ENCODE data around the gene POU4F1. TPM values are rescaled to one million over a fixed set of nuclear protein-coding genes. Genes with fewer than 3 reads are reported as not detected.

Gene POU4F1
- total and polyA plus RNA-seq, 10 donors = 0.03 to 0.17 (median 0.08) TPM; not detected in 6

DNA sequence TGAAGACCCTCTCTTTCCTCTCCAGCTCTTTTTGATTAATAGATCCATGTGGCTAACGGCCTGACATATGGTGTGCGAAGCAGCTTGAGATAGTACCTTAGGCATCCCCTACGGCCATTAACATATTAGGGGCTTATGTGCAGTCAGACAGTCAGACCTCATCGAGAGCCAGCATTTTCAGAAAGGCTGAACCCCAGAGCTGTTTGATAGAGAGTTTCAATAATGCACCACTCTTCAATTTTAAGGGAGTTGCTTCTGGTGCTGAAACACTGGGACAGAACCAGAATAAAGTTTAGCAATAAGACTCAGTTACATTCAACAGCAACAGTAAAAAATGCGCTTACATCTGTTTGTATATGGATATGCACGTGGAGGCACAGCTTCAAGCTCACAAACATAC is 10.8 kb downstream of the POU4F1 start:
- H3K27me3 ChIP-seq (replicated peaks in 1 of 7) = peaks cover 11 to 100% (median 93%) of the 10 kb centered on the region in 7 donors
- TF ChIP-seq POLR2A (IDR thresholded peaks at IDR 0.05) (no peak), POLR2AphosphoS5 (IDR thresholded peaks at IDR 0.05) (no peak)
- TF ChIP-seq, protein P1, sequence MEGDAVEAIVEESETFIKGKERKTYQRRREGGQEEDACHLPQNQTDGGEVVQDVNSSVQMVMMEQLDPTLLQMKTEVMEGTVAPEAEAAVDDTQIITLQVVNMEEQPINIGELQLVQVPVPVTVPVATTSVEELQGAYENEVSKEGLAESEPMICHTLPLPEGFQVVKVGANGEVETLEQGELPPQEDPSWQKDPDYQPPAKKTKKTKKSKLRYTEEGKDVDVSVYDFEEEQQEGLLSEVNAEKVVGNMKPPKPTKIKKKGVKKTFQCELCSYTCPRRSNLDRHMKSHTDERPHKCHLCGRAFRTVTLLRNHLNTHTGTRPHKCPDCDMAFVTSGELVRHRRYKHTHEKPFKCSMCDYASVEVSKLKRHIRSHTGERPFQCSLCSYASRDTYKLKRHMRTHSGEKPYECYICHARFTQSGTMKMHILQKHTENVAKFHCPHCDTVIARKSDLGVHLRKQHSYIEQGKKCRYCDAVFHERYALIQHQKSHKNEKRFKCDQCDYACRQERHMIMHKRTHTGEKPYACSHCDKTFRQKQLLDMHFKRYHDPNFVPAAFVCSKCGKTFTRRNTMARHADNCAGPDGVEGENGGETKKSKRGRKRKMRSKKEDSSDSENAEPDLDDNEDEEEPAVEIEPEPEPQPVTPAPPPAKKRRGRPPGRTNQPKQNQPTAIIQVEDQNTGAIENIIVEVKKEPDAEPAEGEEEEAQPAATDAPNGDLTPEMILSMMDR (IDR thresholded peaks at IDR 0.05 in 8 of 11, conservative IDR thresholded peaks at IDR 0.05 in 3 of 11) = no peak
- no peak overlapping the region for H3K4me3 ChIP-seq
- WGBS, 5 donors = 11 to 18% (median 13%) methylated on average over 6 of the region's 6 CpGs
- peaks cover 6 to 23% (median 20%) of the 10 kb centered on the region in 6 donors for H3K4me1 ChIP-seq
- intact Hi-C loops (cut with DNase I; ENCODE audit: low total_unique reads) = no loop called here
- H3K9me3 ChIP-seq = peaks cover 0 to 21% (median 0%) of the 10 kb centered on the region in 8 donors
- H3K27ac ChIP-seq = no peak overlapping the region
- H3K36me3 ChIP-seq = no peaks in the 10 kb centered on the region
- DNase-seq = no peak

DNA sequence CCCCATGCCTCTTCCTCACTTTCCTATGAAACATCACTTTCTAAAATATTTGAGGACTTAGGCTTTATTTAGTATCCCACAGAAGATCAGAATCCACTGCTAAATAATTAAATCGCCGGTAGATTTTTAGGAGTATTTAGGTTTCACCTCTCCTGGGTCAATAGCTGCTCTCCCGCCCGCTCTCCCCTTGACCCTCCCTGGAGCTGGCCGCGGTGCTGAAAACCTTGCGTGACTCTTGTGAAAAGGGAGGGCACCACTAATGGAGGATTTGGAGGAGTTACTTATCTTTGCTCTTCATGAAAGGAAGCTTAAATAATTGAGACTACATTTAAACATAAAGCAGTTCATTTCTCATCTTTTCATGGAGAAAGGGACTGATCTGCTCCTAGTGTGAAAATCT is 14.1 kb downstream of the POU4F1 start:
- Histone ChIP-seq H3K27ac (no peak overlapping the region), H3K4me1 (no peaks in the 10 kb centered on the region), H3K36me3 (no peaks in the 10 kb centered on the region), H3K27me3 (replicated peaks in 1 of 7) (peaks cover 3 to 94% (median 86%) of the 10 kb centered on the region in 7 donors), H3K4me3 (no peak overlapping the region), H3K9me3 (no peaks in the 10 kb centered on the region)
- TF ChIP-seq POLR2AphosphoS5 (IDR thresholded peaks at IDR 0.05) (no peak), POLR2A (IDR thresholded peaks at IDR 0.05) (no peak)
- TF ChIP-seq, protein P1 (IDR thresholded peaks at IDR 0.05 in 8 of 11, conservative IDR thresholded peaks at IDR 0.05 in 3 of 11) = no peak
- 4 to 13% (median 5%) methylated on average over 7 of the region's 7 CpGs for WGBS, 5 donors
- DNase-seq = no peak
- intact Hi-C loops (cut with DNase I; ENCODE audit: low total_unique reads) = no loop called here

DNA sequence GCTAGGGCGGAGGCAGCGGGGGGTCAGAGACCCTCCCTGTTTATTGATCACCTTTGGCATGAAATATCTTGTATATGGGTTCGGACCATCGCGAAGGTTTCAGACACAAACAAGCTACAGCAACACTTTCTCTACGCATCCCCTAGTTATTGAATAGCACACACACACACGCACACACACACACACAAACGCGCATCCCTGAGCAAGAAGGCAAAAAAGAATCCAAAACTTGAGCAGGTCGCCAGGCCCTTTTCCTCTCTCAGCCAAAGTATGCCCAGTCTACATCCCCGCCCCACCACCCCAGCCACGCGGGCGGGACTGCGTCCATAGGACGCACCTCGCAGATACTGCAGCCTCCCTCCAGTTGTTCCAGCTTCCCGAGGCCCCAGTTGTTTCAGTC is 16.0 kb downstream of the POU4F1 start:
- WGBS, 5 donors = 15 to 28% (median 23%) methylated on average over 18 of the region's 18 CpGs
- H3K4me3 ChIP-seq = no peak overlapping the region
- peaks cover 3 to 87% (median 68%) of the 10 kb centered on the region in 7 donors for H3K27me3 ChIP-seq (replicated peaks in 1 of 7)
- no peaks in the 10 kb centered on the region for H3K9me3 ChIP-seq
- TF ChIP-seq POLR2AphosphoS5 (IDR thresholded peaks at IDR 0.05) (no peak), POLR2A (IDR thresholded peaks at IDR 0.05) (no peak)
- TF ChIP-seq, protein P1 (IDR thresholded peaks at IDR 0.05 in 8 of 11, conservative IDR thresholded peaks at IDR 0.05 in 3 of 11) = no peak
- no peak for DNase-seq
- H3K36me3 ChIP-seq = no peaks in the 10 kb centered on the region
- H3K27ac ChIP-seq = no peak overlapping the region
- intact Hi-C loops (cut with DNase I; ENCODE audit: low total_unique reads) = no loop called here
- no peaks in the 10 kb centered on the region for H3K4me1 ChIP-seq

DNA sequence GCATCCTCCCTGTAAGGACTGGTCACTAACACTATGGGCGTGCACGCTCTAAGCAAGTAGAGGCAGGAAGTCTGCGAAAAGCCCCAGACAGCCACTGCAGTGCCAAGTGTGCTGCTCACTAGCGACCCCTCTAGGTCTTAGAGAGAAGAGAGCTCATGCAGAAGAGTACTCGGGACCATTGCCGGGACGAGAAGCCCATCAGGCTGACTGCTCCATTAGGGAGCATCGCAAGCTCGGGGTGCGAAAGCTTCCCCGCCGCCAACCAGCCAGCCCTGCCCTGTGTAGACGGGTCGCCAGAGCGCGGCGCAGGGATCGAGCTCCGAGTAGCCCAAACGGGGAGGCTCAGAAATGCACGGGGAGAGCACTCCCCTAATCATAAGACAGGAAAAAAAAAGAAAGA is 16.6 kb downstream of the POU4F1 start:
- H3K27me3 ChIP-seq (replicated peaks in 1 of 7) = peaks cover 0 to 80% (median 61%) of the 10 kb centered on the region in 7 donors
- TF ChIP-seq POLR2AphosphoS5 (IDR thresholded peaks at IDR 0.05) (no peak), POLR2A (IDR thresholded peaks at IDR 0.05) (no peak)
- TF ChIP-seq, protein P1 (IDR thresholded peaks at IDR 0.05 in 8 of 11, conservative IDR thresholded peaks at IDR 0.05 in 3 of 11) = no peak

More for the DNA sequence above, 16.6 kb downstream of the POU4F1 start:
- intact Hi-C loops (cut with DNase I; ENCODE audit: low total_unique reads) = no loop called here
- no peak for DNase-seq
- WGBS, 5 donors = 11 to 22% (median 13%) methylated on average over 20 to 21 of the region's 21 CpGs
- Histone ChIP-seq H3K36me3 (no peaks in the 10 kb centered on the region), H3K4me1 (no peaks in the 10 kb centered on the region), H3K27ac (no peak overlapping the region), H3K9me3 (no peaks in the 10 kb centered on the region), H3K4me3 (no peak overlapping the region)
